ENCODE data around the gene MSI2. TPM values are rescaled to one million over a fixed set of nuclear protein-coding genes. Genes with fewer than 3 reads are reported as not detected.

MSI2 gene
- total and polyA plus RNA-seq, 9 of the 15 experiments (the other 6 are each of a cell fraction or from before 2014, with no cell fraction given): 4.6 to 61.8 (median 42.4) TPM

DNA sequence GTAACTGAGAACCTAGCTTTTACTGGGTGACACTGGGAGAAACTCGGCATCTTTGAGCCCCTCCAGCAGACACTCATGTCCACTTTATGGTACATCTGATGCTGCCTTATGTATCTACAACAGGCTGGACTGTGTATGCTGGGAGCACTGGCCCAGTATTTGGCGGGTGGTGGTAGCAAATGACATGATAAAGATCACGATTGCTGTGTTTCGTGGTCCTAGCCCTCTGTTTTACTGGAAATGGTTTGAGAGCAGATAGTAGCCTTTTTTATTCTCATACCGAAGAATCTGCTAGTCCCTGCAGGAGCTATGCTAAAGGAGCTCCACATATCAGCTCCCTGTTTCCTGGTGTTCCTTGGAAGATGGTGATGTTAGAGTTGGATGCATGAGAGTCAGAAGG lies 338.4 kb downstream of the MSI2 start:
- intact Hi-C loops (cut with micrococcal nuclease): loop anchor here (5.0 to 10.0 kb wide), 2 partner anchors 150 to 238 kb away; partner anchors contain the start of gene CCDC182
- in situ Hi-C loops (cut with MboI): no loop called here
- ChIA-PET POLR2A (interaction anchor here (0.8 kb wide), 1 partner anchor 41 kb away, joined by 4 read pairs; no protein-coding TSS in a partner anchor), CTCF (ENCODE audit: low intra/inter-chr PET ratio) (no interaction called here)
- Histone ChIP-seq H3K9ac (ENCODE audit: insufficient read depth in 1 of 2, low read depth in 2 of 2, low read length in 2 of 2) (no peak overlapping the region), H3K4me3 (no peak overlapping the region), H2AFZ (ENCODE audit: low read depth, low read length) (no peak overlapping the region), H3K36me3 (ENCODE audit: control insufficient read depth, insufficient read depth, low read length) (no peaks in the 10 kb centered on the region), H4K20me1 (replicated peaks; ENCODE audit: control insufficient read depth, insufficient read depth, low read length) (no peaks in the 10 kb centered on the region; the same call in 1 of the 2 replicates), H3K9me1 (ENCODE audit: control insufficient read depth, insufficient read depth, low read length) (no peaks in the 10 kb centered on the region), H3K4me1 (replicated peaks in 1 of 2; ENCODE audit: control insufficient read depth in 2 of 2, insufficient read depth in 2 of 2, low read length in 2 of 2) (no peaks in the 10 kb centered on the region), H3K4me2 (ENCODE audit: insufficient read depth, low read length) (no peak overlapping the region), H3K27ac (ENCODE audit: extremely low read depth, low read depth, low read length) (no peak overlapping the region), H3K27me3 (ENCODE audit: control insufficient read depth in 2 of 2, insufficient read depth in 2 of 2, low read length in 2 of 2) (no peaks in the 10 kb centered on the region), H3K9me3 (replicated peaks; ENCODE audit: control insufficient read depth, insufficient read depth, low read depth, low read length) (no peaks in the 10 kb centered on the region), H3K79me2 (ENCODE audit: control insufficient read depth, insufficient read depth, low read length) (no peaks in the 10 kb centered on the region)
- no TSS peak for BruUV-seq (replicated peaks)
- DNase-seq (ENCODE audit: extremely low read depth in 1 of 4, low spot score in 3 of 4) (no peak), ATAC-seq (no peak), FAIRE-seq (no peak)
- WGBS (ENCODE audit: insufficient coverage, low coverage, missing lambda C conversion rate): 43% methylated on average over 5 of the region's 5 CpGs
- TF ChIP-seq CEBPB (tag; IDR thresholded peaks at IDR 0.05) (no peak), NFXL1 (CRISPR knock-in tag; IDR thresholded peaks at IDR 0.05) (no peak), ZKSCAN3 (CRISPR knock-in tag; IDR thresholded peaks at IDR 0.05) (no peak), ZNF23 (CRISPR knock-in tag; IDR thresholded peaks at IDR 0.05) (no peak), SRSF3 (IDR thresholded peaks at IDR 0.05; ENCODE audit: insufficient read depth, low read length) (no peak), ZNF133 (CRISPR knock-in tag; IDR thresholded peaks at IDR 0.05) (no peak), HMG20A (CRISPR knock-in tag; conservative IDR thresholded peaks at IDR 0.05) (no peak), U2AF1 (optimal IDR thresholded peaks at IDR 0.05; ENCODE audit: low read depth, low read length) (no peak), MXI1 (IDR thresholded peaks at IDR 0.05; ENCODE audit: low read depth, low read length) (no peak), HDAC8 (tag; IDR thresholded peaks at IDR 0.05) (no peak), ZNF197 (CRISPR knock-in tag; IDR thresholded peaks at IDR 0.05; ENCODE audit: low read depth) (no peak), TAF1 (IDR thresholded peaks at IDR 0.05; ENCODE audit: control insufficient read depth, extremely low read depth, insufficient read depth, low read length, severe bottlenecking) (no peak), NFIX (CRISPR knock-in tag; IDR thresholded peaks at IDR 0.05; ENCODE audit: low read depth) (no peak), ZNF668 (CRISPR knock-in tag; IDR thresholded peaks at IDR 0.05) (no peak), ZFP1 (CRISPR knock-in tag; IDR thresholded peaks at IDR 0.05) (no peak)
- TF ChIP-seq, protein P1, sequence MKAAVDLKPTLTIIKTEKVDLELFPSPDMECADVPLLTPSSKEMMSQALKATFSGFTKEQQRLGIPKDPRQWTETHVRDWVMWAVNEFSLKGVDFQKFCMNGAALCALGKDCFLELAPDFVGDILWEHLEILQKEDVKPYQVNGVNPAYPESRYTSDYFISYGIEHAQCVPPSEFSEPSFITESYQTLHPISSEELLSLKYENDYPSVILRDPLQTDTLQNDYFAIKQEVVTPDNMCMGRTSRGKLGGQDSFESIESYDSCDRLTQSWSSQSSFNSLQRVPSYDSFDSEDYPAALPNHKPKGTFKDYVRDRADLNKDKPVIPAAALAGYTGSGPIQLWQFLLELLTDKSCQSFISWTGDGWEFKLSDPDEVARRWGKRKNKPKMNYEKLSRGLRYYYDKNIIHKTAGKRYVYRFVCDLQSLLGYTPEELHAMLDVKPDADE (conservative IDR thresholded peaks at IDR 0.05; ENCODE audit: control insufficient read depth, low read depth, low read length): no peak

All from K562 (cell line).